Measurements from ENCODE around the gene TAS2R41.

- TF ChIP-seq POLR2A (IDR thresholded peaks at IDR 0.05) (no peak), CTCF (IDR thresholded peaks at IDR 0.05) (no peak)
These were observed 18.2 kb downstream of the TAS2R41 start for GRCh38 chr7:143495851-143496250.
